ENCODE results near the gene ZNF385B.

GRCh38 chr2:179793902-179794301, 67.5 kb downstream of the ZNF385B start:
- TF ChIP-seq CTCF (IDR thresholded peaks at IDR 0.05) (no peak), POLR2AphosphoS5 (IDR thresholded peaks at IDR 0.05) (no peak)
